Measurements from ENCODE around the gene GOLGA8B.

The GOLGA8B gene

DNA sequence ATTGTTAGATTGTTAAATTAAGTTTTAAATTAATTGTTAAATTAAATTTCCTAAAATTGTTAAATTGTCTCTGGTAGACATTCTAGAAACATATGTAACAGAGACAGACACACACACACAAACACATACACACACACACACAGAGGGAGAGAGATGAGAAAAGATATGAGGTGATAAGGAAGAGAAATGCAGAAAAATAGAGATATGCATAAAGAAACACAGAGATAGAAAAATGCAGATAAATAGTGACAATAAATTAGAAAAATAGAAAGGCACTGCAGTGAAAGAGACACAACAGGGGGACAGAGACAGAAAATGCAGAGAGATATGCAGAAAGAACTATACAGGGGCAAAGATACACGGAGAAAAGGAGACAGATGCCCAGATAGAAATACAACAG is 25.1 kb upstream of the GOLGA8B start:
- TF ChIP-seq CTCF (IDR thresholded peaks at IDR 0.05; ENCODE audit: low read depth, low read length): no peak
- no peak for DNase-seq (ENCODE audit: extremely low read depth, low read depth)

GRCh38 chr15:34607832-34608231 is 24.4 kb upstream of the GOLGA8B start:
- TF ChIP-seq CTCF (IDR thresholded peaks at IDR 0.05; ENCODE audit: low read depth, low read length): no peak

GRCh38 chr15:34606545-34606944 is 23.1 kb upstream of the GOLGA8B start:
- TF ChIP-seq CTCF (IDR thresholded peaks at IDR 0.05; ENCODE audit: low read depth, low read length): no peak
- no peak for DNase-seq (ENCODE audit: extremely low read depth, low read depth)

More at GRCh38 chr15:34607832-34608231, 24.4 kb upstream of the GOLGA8B start:
- DNase-seq (ENCODE audit: extremely low read depth, low read depth): no peak

DNA sequence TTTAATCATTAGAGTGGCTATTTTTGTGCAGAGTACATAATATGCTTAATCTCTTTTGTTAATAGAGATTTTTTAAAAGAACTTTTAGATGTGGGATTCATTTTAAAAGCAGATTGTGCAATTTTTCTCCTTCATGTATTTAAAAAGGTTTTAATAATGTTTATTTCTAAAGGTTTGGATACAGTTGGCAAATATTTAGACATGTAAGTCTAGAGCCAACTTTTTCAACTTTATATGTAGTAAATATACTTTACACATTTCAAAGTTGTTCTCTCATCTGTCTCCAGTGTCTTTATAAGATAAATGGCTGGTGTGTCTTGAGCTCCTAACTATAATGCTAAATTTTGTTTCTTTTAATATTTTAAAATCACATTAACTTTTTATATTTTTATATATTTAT is 22.7 kb upstream of the GOLGA8B start:
- no peak for TF ChIP-seq CTCF (IDR thresholded peaks at IDR 0.05; ENCODE audit: low read depth, low read length)
- DNase-seq (ENCODE audit: extremely low read depth, low read depth): no peak

GRCh38 chr15:34603095-34603494 is 19.6 kb upstream of the GOLGA8B start:
- TF ChIP-seq CTCF (IDR thresholded peaks at IDR 0.05; ENCODE audit: low read depth, low read length): no peak
- DNase-seq (ENCODE audit: extremely low read depth, low read depth): no peak

DNA sequence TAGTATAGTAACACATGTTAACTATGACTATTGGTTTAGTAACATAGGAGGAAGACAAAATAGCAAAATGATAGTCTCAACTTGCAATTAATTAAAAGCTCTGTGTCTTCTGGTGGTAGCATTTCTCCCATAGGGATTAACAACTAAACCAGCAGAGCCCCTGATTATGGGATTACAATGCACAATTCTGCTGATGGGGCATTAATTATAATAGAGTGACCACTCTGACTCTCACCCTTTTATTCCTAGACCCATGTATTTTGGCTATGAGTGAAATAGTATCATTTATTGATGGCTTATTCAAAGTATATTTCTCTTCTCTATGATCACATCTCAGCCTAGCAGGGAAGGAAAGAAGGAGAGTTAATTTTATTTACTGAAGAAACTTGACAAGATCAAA is 17.5 kb upstream of the GOLGA8B start:
- no peak for DNase-seq (ENCODE audit: extremely low read depth, low read depth)
- TF ChIP-seq CTCF (IDR thresholded peaks at IDR 0.05; ENCODE audit: low read depth, low read length): no peak

DNA sequence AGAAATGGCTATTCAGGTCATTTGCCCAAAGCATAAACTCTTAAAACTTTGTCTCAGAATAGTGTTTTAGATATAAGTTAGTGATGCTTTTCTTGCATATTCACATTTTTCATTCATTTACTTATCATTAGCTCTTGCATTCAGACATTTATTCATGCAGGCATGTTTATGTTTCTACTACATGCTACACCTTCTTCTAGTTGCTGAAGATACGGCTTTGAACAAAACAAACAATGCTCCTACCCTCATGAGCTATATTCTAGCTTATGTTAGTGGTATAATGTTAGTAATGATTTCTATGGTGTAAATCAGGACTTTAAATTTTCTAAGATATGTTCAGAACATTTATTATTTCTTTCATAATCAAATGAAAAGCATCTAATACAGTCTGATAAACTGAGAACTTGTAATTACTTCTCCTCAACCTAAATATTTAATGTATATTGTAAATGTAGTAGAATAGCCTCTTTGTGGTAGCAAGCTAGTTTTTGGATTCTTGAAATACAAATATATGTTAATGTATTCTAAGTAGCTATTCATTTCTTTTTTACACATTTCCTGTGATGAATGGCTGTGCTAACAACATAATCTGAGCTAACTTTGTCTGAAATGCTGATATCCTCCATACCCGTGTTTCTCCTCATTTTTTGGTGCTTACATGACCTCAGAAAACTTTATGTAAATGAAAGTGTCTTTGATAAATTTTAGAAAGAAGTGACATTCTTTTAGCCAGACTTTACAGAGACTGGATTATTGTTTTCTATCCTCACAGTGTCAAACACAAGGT is 15.5 kb upstream of the GOLGA8B start:
- TF ChIP-seq CTCF (IDR thresholded peaks at IDR 0.05; ENCODE audit: low read depth, low read length): no peak
- no peak for DNase-seq (ENCODE audit: extremely low read depth, low read depth)

Data from AG09319 (cell line).